Right hindlimb (tissue), 1 donor: Measurements from ENCODE around the gene NTRK2.

ENCODE experiments used
- DNase-seq: peaks from one replicate; pipeline ENCODE4 v3.0.0-alpha.2; 2018

Gene NTRK2

DNA sequence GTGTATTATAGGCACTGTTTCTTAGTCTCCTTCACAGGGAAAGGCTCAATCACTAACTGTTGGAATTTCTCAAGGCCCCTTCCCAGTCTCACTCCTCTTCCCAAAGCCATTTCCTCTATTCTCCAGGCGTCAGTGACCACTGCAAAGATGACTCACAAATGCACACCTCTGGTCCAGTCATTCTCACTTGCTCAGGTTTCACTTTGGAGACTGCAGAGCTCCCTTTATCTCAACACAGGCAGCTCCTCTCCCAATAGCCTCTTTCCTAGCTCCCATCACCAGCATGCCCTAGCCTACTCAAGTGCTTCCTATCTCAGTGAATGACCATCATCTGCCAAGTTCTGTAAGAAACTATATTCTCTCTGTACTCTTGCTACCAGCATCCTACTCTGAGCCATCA is 323.6 kb downstream of the NTRK2 start:
- DNase-seq: no peak

- DNase-seq: no peak
These were observed 326.5 kb downstream of the NTRK2 start for GRCh38 chr9:84996029-84996428.

- no peak for DNase-seq
These were observed 327.2 kb downstream of the NTRK2 start for GRCh38 chr9:84996716-84997115.

DNA sequence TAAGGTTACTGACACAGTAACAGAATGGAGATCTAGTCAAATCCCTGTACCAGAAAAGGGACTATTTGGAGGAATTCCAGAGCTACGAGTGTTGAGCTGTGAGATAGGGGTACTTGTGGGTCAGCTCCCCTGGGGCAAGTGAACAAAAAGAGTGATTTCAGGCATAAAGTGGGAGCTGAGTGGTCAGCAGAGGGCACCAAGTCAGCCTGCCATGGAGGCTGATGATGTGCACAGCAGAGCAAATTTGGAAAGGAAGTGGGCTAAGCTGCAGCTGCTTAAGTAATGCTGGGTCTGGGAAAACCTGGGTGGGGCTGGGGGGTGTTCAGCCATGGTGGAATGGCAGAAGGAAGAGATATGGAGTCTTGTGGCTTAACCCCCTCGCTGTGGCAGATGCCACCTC is 327.9 kb downstream of the NTRK2 start:
- DNase-seq: no peak

DNA sequence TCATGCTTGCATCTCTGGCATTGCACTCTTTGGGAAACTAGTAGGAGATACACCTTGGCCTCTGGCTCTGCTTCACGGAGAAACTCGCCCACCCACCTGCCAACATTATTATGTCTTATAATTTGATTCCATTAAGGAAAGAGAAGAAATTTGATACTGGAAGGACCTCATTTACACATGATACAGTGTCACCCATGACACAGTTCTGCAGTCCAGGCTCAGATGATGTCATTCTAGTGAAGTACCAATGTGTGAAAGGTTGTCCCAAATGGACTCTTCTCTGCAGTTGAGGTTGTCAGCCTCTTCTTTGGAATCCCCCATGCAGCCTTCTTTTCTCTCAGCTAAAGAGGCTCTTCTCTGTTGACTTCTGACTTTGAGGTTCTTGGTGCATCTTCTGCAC is 329.1 kb downstream of the NTRK2 start:
- no peak for DNase-seq

- no peak for DNase-seq
These were observed 330.3 kb downstream of the NTRK2 start for GRCh38 chr9:84999788-85000187.

GRCh38 chr9:85001925-85002324 is 332.4 kb downstream of the NTRK2 start:
- DNase-seq: no peak

- no peak for DNase-seq
These were observed 335.4 kb downstream of the NTRK2 start for GRCh38 chr9:85004818-85005413.

GRCh38 chr9:85007748-85008147 is 338.2 kb downstream of the NTRK2 start:
- DNase-seq: no peak

DNA sequence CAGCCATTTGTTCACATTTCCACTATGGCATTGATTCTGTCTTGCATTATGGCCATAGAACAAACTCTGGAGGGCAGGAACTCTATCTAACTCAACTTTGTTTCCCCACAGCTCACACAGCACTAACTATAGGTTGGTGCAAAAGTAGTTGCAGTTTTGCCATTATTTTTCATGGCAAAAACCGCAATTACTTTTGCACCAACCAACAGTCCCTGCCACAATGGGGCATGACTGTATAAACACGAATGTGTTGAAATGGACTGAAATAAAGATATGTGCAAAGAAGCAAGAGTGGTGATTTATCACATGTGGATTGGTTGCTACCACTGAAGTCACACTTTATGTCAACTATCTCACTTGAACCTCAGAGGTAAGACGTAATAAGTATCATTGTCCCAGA is 338.7 kb downstream of the NTRK2 start:
- DNase-seq: no peak

DNA sequence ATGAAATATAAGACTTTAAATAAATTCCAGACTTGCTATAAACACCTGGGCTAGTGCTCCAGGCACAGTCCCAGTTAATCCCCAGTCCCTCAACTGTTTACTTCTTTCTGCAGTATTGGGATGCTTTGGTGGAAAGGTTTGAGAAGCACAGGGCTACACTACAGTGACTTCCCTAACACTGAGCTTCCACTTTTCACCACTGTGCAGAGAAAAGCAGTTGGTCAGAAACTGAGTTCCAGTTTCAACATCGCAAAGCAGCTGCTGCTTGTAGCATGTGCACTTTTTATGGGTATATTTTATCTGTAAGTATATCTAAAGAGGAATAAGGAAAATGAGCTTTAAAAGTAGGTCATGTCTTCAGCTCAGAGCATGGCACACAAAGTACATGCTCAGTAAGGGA is 339.7 kb downstream of the NTRK2 start:
- DNase-seq: no peak

GRCh38 chr9:85013703-85014102 is 344.2 kb downstream of the NTRK2 start:
- no peak for DNase-seq

- DNase-seq: no peak
These were observed 344.8 kb downstream of the NTRK2 start for GRCh38 chr9:85014292-85014691.

- no peak for DNase-seq
These were observed 347.0 kb downstream of the NTRK2 start for GRCh38 chr9:85016384-85017006.

GRCh38 chr9:85020791-85021190 is 351.3 kb downstream of the NTRK2 start:
- DNase-seq: no peak

DNA sequence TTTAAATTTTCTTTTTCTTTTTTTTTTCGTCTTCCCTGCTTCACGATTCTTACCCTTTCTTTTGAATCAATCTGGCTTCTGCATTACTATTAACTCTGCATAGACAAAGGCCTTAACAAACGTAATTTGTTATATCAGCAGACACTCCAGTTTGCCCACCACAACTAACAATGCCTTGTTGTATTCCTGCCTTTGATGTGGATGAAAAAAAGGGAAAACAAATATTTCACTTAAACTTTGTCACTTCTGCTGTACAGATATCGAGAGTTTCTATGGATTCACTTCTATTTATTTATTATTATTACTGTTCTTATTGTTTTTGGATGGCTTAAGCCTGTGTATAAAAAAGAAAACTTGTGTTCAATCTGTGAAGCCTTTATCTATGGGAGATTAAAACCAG is 352.2 kb downstream of the NTRK2 start:
- no peak for DNase-seq

DNA sequence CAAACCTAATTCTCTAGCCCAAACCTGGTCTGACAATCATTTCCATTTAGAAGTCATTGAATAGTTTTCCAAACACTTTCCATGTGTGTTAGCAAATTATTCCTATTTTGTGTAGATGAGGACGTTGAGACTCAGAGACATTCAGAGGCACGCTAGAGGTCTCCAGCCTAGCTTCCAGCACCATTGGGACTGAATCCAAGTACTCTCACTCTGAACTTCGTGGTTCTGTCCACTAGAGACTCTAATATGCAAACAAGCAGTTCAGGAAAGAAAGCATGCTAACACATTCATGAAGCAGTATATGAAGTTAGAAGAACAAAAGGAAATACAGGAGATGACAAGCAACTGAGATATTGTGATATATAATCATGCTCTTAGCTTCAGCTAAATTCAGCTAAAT is 354.8 kb downstream of the NTRK2 start:
- no peak for DNase-seq

GRCh38 chr9:85025638-85026037 is 356.1 kb downstream of the NTRK2 start:
- no peak for DNase-seq

DNA sequence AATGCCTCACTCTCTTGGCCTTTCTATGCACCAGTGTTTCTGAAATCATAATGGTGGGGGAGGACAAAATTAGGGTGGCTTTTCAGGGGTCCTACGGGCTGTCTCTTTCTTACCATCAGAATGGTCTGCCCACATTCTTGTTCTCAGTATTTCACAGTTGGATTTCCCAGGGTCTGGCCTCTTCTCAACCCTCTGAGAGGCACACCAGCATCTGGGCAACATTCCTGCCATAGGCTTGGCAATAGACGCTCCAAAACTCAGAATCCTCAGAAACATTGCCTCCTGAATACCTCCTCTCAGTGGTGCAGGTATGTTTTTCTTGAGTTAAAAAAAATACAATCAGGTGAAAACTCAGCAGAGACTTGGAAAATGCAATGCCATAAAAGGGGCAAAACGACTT is 358.3 kb downstream of the NTRK2 start:
- no peak for DNase-seq

DNA sequence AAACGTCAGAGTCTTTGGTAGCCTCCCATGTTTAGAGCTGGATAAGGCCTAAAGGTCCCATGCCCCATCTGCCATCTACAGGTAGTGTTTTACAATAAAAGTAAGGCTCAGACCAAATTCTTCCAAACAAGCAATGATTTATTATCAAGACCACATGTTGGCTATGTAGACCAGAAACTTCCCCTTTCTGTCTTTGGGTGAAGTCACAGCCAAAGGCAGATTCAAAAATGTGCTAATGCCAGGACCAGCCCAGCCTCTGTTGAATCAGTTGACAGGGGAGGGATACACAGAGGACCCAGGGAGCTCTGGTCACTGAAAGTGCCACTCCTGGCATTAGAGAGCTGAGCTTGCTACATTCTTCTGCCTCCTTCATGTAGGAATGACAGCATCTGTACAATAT is 360.8 kb downstream of the NTRK2 start:
- no peak for DNase-seq

DNA sequence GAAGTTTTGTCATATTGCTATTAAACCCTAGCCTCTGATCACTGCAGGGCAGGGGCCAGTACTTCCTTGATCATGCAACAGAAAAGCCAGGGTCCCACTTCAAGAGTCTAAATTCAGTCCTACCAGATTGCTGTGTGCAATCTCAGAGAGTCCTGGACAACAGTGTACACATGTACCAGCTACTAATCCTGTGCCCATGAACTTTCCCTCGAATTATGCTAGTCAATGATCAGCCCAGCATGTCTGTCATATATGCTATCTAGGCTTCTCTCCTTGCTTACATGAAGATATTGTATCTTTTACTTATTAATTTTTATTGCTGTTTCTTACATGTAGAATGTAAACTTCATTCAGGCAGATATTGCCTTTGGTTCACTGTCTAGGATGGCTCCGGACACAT is 367.0 kb downstream of the NTRK2 start:
- no peak for DNase-seq

DNA sequence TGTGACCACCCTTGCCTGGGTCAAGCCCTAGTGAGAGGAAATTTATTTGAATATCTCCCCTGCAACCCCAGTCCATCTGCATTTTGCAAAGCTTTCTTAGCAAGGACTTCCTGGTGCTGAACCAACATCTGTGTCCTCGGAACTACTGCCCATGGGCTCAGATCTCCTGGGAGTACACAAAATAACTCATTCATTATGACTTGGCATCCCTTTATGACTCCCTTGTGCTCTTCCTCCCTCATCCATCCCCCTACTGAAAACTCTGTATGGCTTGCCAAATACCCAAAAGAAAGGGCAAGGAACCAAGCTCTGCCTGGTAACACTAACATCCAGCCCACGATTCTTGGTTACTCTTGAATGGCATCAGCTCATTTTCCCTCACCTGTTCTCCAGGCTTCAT is 368.5 kb downstream of the NTRK2 start:
- no peak for DNase-seq

DNA sequence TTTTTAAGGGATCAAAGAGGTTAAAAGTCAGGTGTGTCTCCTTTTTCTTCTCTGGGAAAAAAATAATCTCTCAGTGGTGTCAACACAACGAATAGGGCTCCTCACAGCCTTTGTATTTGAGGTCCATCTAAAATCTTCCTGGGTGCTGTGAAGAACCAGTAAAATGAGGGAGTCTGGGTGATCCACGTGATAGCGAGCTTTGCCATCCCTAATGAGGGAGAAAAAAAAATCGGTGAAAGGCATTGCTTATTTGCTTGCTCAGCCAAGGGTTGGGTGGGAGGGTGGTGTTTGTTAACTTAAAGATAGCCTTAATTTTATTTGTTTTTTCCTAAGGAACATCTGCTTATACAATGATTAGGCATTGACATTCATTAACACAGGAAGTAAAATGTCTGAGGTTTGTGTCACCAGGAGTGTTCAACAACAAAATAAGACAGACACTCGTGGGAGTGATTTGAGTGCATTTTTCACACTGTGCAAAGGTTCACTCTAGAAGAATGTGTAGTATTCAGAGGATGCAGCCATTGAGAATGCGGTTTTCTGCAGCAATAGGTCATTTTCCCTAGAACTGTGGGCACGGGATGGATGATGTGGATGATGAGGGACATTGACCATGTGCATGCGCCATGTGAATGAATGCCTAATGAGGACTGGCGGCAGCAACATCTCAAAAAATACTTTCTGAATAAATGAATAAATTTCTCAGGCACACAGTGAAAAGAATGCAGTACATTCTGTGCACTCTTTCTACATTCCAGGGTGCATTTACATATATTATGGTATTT is 369.5 kb downstream of the NTRK2 start:
- no peak for DNase-seq

- no peak for DNase-seq
These were observed 370.6 kb downstream of the NTRK2 start for GRCh38 chr9:85040146-85040545.
